Measurements from ENCODE around the gene CLOCK.
A peak's percentile ranks its signal among the peaks of the same experiment; 100 is the strongest.

CLOCK gene

DNA sequence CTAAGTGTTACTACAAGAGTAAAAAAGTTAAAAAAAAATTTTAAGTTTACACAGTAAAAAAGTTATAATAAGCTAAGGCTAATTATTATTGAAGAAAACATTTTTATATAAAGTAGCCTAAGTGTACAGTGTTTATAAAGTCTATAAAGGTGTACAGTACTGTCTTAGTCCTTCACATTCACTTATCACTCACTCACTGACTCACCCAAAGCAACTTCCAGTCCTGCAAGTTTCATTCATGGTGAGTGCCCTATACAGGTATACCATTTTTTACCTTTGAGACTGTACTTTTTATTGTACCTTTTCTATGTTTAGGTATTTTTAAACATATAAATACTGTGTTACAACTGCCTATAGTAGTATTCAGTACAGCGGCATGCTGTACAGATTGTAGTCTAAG is 76.7 kb downstream of the CLOCK start:
- TF ChIP-seq, protein P1, sequence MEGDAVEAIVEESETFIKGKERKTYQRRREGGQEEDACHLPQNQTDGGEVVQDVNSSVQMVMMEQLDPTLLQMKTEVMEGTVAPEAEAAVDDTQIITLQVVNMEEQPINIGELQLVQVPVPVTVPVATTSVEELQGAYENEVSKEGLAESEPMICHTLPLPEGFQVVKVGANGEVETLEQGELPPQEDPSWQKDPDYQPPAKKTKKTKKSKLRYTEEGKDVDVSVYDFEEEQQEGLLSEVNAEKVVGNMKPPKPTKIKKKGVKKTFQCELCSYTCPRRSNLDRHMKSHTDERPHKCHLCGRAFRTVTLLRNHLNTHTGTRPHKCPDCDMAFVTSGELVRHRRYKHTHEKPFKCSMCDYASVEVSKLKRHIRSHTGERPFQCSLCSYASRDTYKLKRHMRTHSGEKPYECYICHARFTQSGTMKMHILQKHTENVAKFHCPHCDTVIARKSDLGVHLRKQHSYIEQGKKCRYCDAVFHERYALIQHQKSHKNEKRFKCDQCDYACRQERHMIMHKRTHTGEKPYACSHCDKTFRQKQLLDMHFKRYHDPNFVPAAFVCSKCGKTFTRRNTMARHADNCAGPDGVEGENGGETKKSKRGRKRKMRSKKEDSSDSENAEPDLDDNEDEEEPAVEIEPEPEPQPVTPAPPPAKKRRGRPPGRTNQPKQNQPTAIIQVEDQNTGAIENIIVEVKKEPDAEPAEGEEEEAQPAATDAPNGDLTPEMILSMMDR (IDR thresholded peaks at IDR 0.05; ENCODE audit: low read depth, low read length, missing control alignments) = no peak
- no peak for DNase-seq (ENCODE audit: extremely low read depth, low read depth)
- H3K4me3 ChIP-seq (replicated peaks; ENCODE audit: low read depth, low read length) = no peak overlapping the region

DNA sequence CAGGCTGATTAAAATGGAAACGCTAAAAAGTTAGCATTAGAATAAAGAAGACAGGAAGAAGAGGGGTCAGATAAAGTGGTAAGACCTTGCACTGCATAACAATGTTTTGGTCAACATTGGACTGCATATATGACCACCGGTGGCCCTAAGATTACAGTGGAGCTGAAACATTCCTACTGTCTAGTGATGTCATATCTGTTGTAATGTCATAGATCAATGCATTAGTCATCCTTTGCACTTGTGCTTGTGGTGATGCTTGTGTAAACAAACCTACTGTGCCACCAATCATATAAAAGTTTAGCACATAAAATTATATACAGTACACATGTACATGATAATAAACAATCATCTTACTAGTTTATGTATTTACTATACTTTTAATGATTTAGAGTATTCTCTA is 78.0 kb downstream of the CLOCK start:
- no peak overlapping the region for H3K4me3 ChIP-seq (replicated peaks; ENCODE audit: low read depth, low read length)
- TF ChIP-seq, protein P1 (IDR thresholded peaks at IDR 0.05; ENCODE audit: low read depth, low read length, missing control alignments) = no peak
- DNase-seq (ENCODE audit: extremely low read depth, low read depth) = peak; percentile 27

DNA sequence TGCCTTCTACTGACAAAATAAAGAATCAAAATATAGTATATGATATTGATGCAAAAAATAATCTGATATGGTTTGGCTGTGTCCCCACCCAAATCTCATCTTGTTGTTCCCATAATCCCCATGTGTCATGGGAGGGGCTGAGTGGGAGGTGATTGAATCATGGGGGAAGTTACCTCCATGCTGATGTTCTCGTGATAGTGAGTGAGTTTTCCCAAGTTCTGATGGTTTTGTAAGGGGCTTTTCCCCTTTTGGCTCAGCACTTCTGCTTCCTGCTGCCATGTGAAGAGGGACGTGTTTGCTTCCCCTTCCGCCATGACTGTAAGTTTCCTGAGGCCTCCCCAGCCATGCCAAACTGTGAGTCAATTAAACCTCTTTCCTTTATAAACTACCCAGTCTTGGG is 80.7 kb downstream of the CLOCK start:
- DNase-seq (ENCODE audit: extremely low read depth, low read depth) = no peak
- H3K4me3 ChIP-seq (replicated peaks; ENCODE audit: low read depth, low read length) = no peak overlapping the region
- TF ChIP-seq, protein P1 (IDR thresholded peaks at IDR 0.05; ENCODE audit: low read depth, low read length, missing control alignments) = no peak

DNA sequence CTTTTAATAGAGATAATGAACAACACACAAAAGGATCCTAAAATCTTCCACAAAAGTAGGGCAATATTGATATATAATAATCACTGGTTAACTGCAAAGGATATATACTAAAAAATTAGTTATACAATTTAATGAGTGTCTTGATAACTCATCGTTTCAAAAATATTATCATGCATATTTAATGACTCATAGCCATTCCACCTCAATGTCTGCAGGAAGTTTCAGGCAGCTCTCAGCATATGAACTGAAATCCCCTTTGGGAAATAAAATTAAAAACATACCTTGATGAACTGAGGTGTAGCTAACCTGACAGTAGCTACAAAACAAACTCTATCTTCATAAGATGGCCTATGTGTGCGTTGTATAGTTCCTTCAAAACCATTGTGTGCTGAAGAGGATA is 88.1 kb downstream of the CLOCK start:
- no peak overlapping the region for H3K4me3 ChIP-seq (replicated peaks; ENCODE audit: low read depth, low read length)
- DNase-seq (ENCODE audit: extremely low read depth, low read depth) = no peak
- TF ChIP-seq, protein P1 (IDR thresholded peaks at IDR 0.05; ENCODE audit: low read depth, low read length, missing control alignments) = no peak

DNA sequence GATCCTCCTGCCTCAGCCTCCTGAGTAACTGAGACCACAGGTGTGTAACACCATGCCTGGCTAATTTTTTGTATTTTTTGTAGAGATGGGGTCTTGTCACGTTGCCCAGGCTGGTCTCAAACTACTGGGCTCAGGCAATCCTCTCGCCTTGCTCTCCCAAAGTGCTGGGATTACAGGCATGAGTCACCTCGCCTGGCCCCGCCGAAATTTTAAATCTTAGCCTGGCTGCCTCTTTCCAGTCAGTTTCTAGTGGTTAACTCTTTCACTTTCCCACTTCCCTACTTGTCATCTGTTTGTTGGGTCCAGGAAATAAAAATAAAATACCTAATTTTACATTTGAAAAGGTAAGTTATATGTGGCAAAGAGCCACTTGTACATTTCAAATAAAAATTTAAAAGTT is 88.5 kb downstream of the CLOCK start:
- TF ChIP-seq, protein P1 (IDR thresholded peaks at IDR 0.05; ENCODE audit: low read depth, low read length, missing control alignments) = no peak
- no peak for DNase-seq (ENCODE audit: extremely low read depth, low read depth)
- no peak overlapping the region for H3K4me3 ChIP-seq (replicated peaks; ENCODE audit: low read depth, low read length)

DNA sequence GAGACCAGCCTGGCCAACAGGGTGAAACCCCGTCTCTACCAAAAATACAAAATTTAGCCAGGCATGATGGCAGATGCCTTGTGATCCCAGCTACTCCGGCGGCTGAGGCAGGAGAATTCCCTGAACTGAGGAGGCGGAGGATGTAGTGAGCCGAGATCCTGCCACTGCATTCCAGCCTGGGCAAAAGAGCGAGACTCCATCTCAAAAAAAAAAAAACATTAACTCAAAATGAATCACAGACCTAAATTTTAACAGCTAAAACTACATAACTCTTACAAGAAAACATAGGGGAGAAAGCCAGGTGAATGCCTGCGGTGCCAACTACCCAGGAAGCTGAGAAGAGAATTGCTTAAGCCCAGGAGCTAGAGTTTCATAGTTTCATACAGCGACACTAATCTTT is 96.1 kb downstream of the CLOCK start:
- no peak for DNase-seq (ENCODE audit: extremely low read depth, low read depth)
- H3K4me3 ChIP-seq (replicated peaks; ENCODE audit: low read depth, low read length) = no peak overlapping the region
- TF ChIP-seq, protein P1 (IDR thresholded peaks at IDR 0.05; ENCODE audit: low read depth, low read length, missing control alignments) = no peak

DNA sequence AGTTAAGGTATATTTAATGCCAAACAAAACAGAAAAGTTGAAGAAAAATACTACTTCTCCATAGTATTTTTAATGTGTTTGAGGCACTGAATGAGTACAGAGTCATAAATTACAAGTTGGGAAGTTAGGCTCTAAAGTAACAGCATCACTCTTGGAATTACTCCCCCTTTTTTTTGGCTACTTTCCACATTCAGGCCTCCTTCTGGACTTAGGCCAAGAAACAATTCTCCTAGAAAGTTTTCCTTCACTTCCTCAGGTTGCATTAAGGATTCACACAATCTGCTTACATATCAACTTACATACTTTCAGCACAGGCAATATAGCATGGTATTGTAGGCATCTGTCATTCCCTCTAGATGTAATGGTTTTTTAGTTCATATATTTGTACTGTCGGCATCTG is 98.9 kb downstream of the CLOCK start:
- H3K4me3 ChIP-seq (replicated peaks; ENCODE audit: low read depth, low read length) = no peak overlapping the region
- TF ChIP-seq, protein P1 (IDR thresholded peaks at IDR 0.05; ENCODE audit: low read depth, low read length, missing control alignments) = no peak
- peak; percentile 10 for DNase-seq (ENCODE audit: extremely low read depth, low read depth)
